Measurements from ENCODE around the gene FRAS1. TPM values are rescaled to one million over a fixed set of nuclear protein-coding genes. Genes with fewer than 3 reads are reported as not detected.

FRAS1 gene
- total RNA-seq, 1 donor from 2014 or later = 0.20 TPM

DNA sequence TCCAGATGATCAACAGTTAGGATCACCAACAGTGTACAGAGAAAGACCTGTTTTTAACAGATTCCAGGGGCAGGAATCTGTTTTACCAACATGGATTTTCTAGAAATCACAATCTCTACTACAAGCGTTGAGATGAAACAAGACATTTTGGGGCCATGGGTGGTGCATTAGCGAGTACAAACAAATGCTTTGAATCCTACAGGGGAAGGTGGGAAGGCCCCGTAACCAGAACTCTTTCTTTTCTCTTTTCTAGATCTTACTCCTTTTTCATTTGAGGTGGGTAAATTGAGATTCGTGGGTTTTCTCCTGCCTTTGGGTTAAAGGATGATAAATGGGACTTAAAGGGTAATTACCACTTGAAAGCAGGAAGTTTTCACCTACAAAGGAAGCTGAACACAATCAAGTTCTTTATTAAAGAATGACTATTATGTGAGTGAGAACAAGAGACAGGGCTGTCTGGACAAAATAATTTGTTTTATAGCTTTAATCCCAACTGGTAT, 304.5 kb downstream of the FRAS1 start:
- DNase-seq (ENCODE audit: low read depth in 2 of 2) = no peak

DNA sequence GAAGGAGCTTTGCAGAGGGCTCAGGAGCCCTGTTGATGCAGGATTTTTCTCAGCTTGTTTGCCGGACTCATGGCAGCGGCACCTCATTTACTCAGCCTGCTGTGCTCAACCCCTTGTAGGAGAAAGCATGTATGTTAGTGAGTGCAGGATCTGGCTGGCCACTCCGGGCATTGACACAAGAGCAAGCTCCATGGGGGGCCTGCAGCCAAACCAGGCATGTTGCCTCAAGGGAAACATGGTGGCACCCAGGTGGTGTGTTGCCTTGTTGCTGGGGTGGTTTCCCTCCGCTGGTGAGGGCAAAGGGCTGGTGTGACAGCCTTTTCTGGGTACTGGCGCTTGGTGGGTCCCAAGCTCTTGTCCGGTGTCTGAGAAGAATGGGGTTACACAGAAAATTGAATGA, 305.2 kb downstream of the FRAS1 start:
- DNase-seq (ENCODE audit: low read depth in 2 of 2) = no peak

DNA sequence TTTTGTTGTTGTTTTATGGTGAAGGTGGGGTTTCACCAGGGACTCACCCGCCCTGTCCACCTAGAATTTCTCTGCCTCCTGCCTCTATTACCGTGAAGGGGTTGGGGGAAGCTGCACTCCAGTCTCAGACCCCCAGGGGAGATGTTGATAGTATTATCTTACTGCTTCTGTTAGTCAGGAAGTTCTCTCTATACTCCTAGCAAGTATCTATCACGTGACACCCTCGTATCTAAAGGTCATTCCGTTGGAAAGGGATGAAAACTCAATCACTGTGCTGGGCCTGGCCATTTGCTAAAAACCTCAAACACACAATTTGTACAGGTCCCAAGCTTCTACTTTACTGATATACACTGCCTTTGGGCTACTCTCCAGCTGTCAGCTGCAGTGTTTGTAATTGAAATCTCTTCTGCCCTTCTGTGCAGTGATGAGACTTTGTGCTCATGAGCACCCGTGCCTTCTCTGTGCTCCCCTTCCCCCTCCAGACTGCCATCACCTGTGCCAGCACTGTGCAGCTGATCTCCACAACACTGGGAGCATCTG, 306.0 kb downstream of the FRAS1 start:
- DNase-seq (ENCODE audit: low read depth in 2 of 2) = no peak

DNA sequence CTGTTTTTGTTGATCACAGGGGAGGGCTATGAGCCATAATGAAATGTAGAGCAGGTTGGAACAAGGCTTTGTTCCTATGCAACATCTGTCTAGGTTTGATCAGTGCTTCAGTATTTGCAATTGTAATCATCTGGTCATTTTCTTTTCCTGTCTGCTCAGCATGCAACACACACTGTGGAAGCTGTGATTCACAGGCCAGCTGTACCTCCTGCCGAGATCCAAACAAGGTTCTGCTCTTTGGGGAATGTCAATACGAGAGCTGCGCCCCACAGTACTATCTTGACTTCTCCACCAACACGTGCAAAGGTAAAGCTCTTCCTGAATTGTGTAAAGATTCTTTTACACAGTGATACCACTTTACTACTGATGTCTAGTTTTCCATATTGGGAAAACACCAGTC, 312.6 kb downstream of the FRAS1 start:
- DNase-seq (ENCODE audit: low read depth in 2 of 2) = no peak

DNA sequence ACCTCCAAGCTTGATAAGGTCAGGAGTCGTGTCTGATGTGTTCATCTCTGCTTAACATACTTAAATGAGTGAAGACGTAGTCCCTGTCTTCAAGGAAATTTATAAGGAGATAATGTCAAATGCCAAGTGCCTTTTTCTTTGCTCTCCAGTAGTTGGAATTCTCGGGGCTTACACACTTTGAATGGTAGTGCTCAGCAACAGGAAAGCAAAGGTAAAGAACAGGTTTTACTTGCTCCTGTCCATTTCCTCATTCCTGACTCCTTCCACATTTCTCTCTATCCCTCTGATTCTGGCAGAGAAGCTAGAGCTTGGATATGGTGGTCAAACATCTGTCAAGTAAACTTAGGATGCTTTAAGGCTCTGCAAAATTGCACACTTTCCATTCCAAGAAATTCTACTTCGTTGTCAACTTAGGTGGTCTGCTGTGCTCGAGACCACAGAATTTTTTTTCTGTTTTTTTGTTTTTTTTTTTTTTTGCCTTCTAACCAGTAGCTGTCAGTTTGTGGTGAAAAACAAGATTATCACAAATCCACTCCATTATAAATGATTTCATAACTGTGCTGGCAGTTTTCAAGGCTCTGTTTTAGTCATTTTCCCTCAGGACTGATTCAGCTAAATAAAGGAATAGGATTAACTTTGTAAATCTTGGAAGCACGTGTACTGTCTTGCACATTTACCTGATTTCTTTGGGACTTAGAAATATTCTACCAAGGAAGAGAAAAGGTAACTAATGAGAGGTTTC, 313.7 kb downstream of the FRAS1 start:
- no peak for DNase-seq (ENCODE audit: low read depth in 2 of 2)

DNA sequence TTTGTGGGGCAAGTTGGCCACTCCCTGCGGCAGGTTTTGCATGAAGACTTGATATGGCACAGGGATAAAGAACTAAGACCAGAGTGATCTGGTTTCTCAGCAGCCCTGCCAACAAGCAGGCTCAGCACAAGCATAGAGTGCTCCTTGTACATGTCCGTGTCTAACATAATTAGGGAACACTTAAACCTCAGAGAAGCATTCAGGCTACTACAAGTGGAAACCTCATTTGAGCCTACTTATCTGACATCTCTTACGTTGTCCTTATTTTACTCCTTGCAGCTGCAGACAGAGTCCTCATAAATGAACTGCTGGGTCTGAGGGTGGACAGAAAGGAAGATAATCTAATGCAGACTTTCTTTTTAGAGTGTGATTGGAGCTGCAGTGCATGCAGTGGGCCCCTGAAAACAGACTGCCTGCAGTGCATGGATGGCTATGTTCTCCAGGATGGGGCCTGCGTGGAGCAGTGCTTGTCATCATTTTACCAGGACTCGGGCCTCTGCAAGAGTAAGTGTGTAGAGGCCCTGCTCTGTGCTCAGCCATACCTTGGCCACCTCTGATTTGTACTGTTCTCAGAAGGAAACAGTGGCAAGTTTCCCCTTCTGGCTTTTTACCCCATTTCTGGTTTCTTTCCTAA, 315.3 kb downstream of the FRAS1 start:
- DNase-seq (ENCODE audit: low read depth in 2 of 2) = no peak

DNA sequence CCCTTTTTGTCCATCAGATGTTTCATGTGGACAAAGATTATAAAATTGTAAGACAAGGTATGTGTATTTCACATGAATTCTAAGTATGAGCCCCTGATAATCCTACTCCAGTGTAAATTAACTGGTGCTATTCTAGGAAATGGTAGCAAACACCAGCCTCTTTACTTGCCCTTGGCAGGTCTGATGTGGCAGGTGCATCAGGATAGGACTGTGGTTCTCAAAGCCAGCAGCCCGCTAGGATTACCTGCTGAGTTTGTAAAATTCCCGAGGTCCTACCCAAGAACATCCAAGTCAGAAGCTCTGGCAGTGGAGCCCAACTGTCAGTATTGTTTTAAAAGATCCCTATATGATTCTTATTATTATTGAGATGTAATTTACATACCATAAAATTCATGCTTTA, 320.4 kb downstream of the FRAS1 start:
- no peak for DNase-seq (ENCODE audit: low read depth in 2 of 2)

DNA sequence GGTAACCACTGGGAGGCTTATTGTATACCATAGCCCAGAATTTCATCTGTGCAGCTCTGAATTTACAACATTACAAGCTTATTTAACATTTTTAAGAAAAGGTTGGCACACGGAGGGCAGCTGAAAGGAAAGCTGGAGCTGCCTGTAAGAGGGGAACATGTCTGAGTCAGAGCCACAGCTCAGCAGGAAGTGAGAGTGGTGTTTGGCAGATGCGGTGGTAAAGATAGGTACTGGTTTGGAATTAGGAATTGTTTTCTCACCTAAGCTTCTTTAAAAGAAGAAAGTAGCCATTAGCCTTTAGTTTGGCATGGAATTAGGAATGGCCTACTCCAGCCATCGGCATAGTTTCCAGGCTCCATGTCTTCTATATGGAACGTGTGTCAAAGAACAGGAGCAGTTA, 321.9 kb downstream of the FRAS1 start:
- DNase-seq (ENCODE audit: low read depth in 2 of 2) = no peak

DNA sequence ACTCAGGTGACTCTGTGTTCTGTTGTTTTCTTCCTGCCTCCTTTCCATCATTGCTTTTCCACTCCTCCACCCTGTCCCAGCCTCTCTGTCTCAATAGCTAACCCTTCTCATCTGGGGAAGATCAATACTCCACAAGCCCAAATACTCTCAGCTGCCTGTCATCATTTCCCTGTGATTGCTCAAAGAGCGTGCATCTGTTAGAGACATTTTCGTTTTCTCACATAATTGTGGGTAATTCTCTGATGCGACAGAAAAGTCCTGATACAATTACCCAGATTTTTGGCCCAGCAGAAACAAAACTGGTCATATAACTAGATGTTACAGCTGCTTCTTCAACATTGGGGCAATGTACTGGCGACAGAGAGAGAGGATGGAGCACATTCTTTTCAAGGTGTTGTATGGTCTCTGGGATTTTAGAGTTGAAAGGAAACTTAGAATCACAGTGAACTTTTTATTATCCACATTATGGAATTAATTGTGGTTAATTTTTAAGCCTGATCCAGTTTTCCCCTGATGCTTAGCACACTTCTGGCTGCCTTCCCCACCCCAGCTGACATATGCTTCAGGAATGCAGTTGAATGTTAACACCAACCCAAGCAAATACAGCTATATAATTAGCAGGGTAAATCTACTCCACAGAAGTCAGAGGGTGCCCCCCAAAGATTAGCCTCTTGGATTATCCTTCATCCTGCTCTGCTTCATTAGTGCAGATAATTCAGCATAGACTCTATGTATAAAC, 323.0 kb downstream of the FRAS1 start:
- no peak for DNase-seq (ENCODE audit: low read depth in 2 of 2)

DNA sequence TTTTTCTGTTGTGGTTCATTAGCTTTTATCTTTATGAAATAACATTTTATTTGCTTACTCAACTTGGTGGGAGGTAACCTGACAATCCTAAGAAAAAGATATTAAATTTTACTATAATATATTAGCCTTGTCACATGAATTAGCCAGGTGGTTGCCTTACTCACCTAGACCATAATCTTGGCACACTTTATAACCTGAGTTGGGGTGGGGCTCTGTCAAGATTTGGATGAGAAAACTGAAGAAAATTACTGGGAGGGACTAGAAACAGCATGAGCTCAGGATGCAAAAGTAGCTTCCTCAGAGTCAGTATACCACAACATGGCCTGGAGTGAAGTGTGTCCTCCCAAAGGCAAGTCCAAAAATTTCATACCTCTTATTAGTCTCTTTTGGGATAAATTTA, 329.6 kb downstream of the FRAS1 start:
- no peak for DNase-seq (ENCODE audit: low read depth in 2 of 2)

DNA sequence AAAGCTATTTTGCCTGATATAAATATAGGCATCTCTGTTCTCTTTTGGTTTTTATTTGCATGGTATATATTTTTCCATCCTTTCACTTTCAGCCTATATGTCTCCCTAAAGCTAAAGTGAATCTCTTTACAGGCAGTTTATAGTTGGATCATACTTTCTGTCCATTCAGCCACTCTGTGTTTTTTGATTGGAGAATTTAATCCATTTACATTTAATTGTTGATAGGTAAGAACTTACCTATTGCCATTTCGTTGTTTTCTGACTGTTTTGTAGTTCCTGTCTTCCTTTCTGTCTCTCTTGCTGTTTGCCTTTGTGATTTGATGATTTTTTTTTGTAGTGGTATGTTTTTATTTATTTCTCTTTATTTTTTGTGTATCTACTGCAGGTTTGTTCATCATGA, 338.5 kb downstream of the FRAS1 start:
- DNase-seq (ENCODE audit: low read depth in 2 of 2) = no peak

DNA sequence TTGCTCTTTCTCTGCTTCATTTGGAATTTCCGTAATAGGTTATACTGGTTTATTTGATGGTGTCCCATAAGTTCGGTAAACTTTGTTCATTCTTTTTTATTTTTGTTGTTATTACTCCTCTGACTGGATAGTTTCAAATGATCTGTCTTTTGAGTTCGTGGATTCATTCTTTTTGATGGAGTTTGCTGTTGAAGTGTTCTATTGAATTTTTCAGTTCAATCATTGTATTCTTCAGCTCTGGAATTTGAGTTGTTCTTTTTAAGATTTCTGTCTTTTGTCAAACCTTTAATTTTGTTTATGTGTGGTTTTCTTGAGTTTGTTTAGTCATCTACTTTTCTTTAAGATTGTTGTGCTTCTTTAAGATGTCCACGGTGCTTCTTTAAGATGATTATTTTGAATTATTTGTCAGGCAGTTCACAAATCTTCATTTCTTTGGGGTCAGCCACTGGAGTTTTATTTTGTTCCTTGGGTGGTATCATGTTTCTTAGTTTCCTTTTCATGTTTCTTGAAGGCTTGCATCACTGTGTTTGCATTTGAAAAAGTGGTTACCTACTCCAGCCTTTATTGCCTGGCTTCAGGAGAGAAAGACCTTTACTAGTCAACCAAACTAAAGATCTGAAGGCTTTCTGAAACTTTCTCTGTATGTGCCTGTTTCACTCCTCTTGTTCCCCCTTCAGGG, 339.6 kb downstream of the FRAS1 start:
- no peak for DNase-seq (ENCODE audit: low read depth in 2 of 2)

DNA sequence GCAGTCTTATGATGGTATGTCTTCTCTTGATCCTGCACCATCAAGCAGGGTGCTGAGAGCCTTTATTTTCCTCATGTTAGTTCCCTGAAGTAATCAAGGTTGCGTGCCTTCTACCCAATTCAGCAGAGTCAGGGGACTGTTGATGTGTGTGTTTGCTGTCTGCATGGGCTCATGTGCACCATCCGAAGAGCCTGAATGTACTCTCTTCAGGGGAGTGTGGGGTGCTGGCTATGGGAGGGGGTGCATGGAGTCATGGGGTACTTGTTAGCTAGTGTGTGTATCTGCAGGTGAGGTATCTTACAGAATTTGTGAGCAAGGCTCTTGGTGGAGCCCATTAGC, 340.1 kb downstream of the FRAS1 start:
- DNase-seq (ENCODE audit: low read depth in 2 of 2) = no peak

DNA sequence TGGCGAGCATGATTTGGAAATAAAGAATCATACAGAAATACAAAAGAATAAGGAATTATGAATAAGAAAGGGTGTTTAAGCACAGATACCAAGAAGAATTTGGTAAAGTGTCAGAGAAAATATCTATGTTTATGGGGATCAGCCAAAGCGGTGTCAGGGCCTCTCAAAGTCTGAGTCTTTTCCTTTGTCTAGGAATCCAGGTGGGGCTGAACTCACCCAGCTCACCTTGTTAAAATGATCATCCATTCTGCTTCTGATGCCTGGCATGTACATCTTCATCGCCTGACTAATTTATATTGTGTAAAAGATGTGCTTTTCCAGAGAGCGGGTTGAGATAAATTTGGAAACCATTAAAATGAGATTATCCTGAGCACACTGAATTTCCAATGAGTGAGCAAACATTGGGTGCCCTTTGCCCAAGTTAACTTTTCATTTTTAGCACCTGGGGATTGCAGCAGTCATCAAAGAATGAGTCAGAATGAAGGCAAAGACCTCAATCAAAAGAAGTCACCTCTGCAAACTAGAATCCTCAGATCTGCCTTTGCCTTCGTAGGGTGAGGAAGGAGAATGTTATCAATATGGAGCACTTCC, 352.6 kb downstream of the FRAS1 start:
- no peak for DNase-seq (ENCODE audit: low read depth in 2 of 2)

DNA sequence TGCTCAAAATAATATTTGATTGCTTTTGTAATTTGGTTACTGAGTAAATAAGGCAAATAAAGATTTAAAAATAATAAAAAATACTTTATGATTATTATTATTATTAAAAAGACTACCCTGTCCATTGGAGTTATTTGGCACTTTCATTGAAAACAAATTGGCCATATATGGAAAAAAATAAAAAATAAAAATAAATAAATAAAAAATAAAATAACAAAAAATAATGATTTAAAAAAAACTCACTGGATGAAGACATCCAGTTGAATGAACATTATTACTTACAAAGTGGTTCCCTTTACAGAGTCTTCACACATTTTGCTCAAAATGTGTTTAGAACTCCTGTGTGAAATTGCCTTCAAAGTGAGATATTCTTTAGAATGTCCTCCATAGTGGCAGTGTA, 353.1 kb downstream of the FRAS1 start:
- no peak for DNase-seq (ENCODE audit: low read depth in 2 of 2)

DNA sequence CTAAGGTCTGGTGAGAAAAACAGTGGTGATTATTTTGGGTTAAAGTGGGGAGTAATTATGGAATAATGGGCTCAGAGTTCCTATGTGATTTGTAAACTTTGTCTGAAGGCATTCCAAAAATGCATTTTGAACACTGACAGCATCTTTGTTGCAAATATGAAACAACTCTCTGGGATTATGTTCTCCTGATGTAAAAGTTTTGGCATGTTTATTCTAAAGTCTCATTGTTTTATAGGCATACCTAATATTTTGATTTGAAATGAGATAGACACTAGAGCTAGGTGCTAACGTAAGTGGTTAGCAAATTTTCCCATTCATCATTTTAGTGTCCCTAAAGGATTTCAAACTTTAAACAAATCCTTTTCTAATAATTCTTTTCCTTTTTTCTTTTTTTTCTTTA, 353.6 kb downstream of the FRAS1 start:
- no peak for DNase-seq (ENCODE audit: low read depth in 2 of 2)

DNA sequence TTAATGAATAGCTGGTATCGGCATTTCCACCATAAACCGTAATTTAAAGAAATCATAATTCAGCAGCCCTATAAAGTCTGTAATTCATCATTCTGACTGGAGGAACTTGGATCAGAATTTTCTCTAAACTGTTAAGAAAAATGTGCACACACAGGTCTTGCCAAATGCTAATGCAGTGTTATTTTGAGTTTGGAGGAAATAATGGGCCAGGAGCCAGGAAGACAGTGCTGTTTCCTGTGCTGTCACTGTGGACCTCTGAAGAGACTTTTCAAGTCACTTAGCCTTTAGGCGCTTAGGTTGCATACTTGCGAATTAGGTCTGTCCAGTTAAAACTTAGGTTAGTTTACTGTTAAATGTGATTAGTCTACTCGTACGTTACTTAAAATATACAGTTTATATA, 357.0 kb downstream of the FRAS1 start:
- no peak for DNase-seq (ENCODE audit: low read depth in 2 of 2)

DNA sequence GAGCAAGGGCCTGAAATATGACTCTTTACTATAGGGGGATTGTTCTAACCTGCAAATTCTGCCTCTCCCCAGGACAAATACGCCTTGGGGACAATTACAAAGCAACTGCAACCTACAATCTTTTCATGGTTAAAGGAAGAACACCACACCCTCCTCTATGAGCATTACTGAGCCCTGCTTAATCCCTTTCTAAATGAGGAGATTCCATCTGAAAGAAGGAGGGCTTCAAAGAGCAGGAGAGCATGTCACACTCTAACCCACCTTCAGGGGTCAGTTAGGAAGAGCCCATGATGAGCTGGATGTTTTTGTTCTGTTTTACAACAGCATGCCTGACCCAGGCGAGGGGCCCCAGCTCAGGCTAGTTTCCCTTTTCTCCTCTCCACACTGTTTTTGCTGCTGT, 360.5 kb downstream of the FRAS1 start:
- no peak for DNase-seq (ENCODE audit: low read depth in 2 of 2)

DNA sequence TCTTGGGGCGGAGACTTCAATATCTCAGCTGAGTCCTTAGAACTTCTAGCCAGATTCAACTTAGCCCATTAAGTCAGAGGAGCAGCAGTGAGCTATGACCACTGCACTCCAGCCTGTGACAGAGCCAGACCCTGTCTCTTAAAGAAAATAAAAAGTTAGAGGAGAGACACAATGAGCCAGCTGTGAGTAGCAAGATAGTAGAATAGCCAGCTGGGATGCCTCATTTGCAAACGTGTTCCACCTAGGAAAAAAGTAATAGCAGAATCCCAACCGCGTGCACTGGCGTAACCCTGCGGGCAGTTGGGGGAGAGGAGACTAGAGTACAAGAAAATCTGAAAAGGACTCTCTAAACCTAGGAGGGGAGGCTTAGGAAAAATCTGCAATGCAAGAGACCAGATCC, 361.3 kb downstream of the FRAS1 start:
- DNase-seq (ENCODE audit: low read depth in 2 of 2) = no peak

DNA sequence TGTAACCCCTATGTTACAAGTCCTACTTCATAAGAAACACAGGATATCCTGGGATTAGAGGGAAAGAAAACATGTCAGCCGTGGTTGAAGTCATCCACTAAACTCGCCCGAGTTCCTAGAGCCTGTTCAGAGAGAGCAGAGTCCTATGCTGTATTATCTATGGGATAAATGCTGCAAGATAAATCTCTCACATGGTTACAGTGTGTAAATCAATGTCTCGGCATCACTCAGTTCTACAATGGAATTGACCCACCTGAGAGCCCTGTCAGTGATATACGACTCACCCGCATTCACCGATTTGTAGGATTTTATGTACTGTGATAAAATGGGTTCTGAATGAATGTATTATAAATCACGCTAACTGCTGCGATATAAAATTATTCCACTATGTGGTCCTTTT, 366.7 kb downstream of the FRAS1 start:
- no peak for DNase-seq (ENCODE audit: low read depth in 2 of 2)

DNA sequence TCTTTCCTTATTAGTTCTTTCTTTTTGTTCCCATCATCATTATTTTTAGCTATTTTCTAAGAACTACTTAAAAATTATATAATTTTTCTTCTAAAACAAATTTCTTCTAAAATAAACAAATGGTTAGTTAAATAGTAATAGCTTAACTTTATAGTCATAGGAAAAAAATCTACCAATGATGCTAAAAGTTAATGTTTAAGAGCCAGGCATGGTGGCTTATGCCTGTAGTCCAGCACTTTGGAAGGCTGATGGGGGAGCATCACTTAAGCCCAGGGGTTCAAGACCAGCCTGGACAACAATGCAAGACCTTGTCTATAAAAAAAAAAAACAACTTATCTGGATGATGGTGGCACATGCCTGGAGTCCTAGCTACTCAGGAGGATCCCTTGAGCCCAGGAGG, 367.3 kb downstream of the FRAS1 start:
- no peak for DNase-seq (ENCODE audit: low read depth in 2 of 2)

DNA sequence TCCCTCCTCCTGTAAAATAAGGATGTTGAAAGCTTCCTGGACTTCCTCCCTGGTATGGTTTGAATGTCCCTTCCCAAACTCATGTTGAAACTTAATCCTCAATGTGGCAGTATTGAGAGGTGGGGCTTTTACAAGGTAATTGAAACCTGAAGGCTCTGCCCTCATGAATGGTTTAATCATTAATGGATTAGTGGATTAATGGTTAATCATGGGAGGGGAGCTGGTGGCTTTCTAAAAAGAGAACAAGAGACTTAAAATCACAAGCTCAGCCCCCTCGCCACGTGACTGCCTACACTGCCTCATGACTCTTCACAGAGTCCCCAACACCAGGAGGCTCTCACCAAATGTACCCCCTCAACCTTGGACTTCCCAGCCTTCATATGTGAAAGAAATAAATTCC, 369.8 kb downstream of the FRAS1 start:
- DNase-seq (ENCODE audit: low read depth in 2 of 2) = no peak

Measured in lung microvascular endothelial cell (primary cell).